T-helper 17 cell (primary cell): Measurements from ENCODE around the gene KRT8. TPM values are rescaled to one million over a fixed set of nuclear protein-coding genes. Genes with fewer than 3 reads are reported as not detected.

Experiments used
- ATAC-seq: fragments of 150-1000 bp; cut with Tn5 transposase; 2 replicates; pipeline ENCODE4 v1.10.0; 2021; ENCODE audit warnings: mild to moderate bottlenecking, moderate library complexity
- DNase-seq, 3 donors: peaks; one replicate each; pipeline versions ENCODE4 v3.0.0 to v3.0.0-alpha.2; 2020 to 2021
- H3K9me3 ChIP-seq: one replicate; pipeline ENCODE4 v1.7.0; 2013; ENCODE audit warnings: low read length, mild to moderate bottlenecking; ENCODE audit not compliant: control insufficient read depth, poor library complexity, severe bottlenecking
- H3K27ac Mint-ChIP-seq: one replicate; pipeline ENCODE4 v1.8.0; 2022; ENCODE audit warnings: mild to moderate bottlenecking, moderate library complexity, mixed read lengths
- H3K27me3 Mint-ChIP-seq: one replicate; pipeline ENCODE4 v1.8.0; 2022; ENCODE audit warnings: mixed read lengths
- H3K36me3 Mint-ChIP-seq: one replicate; pipeline ENCODE4 v1.8.0; 2022; ENCODE audit warnings: low read depth, mixed read lengths
- H3K4me1 Mint-ChIP-seq: one replicate; pipeline ENCODE4 v1.8.0; 2022; ENCODE audit warnings: mild to moderate bottlenecking, mixed read lengths
- H3K4me3 Mint-ChIP-seq: one replicate; pipeline ENCODE4 v1.8.0; 2022; ENCODE audit warnings: mild to moderate bottlenecking, moderate library complexity, mixed read lengths
- total RNA-seq, 4 donors: library from RNA in 2 of 4; stranded (reverse) in 2 of 4; gene quantifications; one replicate each; pipeline ENCODE4 v1.2.3 and lab custom pipeline; 2022 to 2026

The KRT8 gene
- total RNA-seq, 2 donors from 2014 or later = 0.67 to 3.2 TPM

DNA sequence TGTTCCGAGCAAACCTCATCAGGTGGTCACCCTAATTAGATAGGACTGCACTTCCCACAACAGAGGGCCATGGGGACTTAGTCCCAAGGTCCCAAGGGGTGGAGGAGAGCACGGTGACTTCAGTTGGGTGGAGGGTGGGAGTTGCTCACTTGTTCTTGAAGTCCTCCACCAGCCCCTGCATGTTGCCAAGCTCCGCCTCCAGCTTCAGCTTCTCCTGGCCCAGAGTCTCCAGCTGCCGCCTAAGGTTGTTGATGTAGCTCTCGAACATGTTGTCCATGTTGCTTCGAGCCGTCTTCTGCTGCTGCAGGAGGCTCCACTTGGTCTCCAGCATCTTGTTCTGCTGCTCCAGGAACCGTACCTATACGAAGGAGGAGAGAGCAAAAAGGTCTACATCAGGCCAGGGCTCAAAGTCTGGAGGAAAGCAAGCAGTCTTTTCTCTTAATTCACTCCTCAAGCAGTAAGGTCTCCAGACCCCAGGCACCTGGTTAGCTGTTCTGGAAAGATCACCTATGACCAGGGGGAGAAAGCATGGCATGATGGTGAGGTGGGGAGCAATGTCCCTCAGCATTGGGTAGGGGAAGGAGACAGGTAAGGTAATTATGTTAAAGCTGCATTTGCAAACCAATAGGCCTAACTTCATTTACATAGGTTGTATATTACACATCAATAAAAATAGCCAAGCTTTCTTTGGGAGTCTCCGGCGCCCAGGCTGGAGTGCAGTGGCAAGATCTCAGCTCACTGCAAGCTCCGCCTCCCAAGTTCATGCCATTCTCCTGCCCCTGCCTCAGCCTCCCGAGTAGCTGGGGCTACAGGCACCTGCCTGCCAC, 2.9 kb downstream of the KRT8 start:
- H3K9me3 ChIP-seq = no peaks in the 10 kb centered on the region
- Mint-ChIP-seq H3K4me3 (no peak overlapping the region), H3K27ac (no peak overlapping the region), H3K4me1 (peaks cover 10% of the 10 kb centered on the region), H3K27me3 (peaks cover 40% of the 10 kb centered on the region), H3K36me3 (peaks cover 2% of the 10 kb centered on the region)
- DNase-seq = no peak
- no peak for ATAC-seq

DNA sequence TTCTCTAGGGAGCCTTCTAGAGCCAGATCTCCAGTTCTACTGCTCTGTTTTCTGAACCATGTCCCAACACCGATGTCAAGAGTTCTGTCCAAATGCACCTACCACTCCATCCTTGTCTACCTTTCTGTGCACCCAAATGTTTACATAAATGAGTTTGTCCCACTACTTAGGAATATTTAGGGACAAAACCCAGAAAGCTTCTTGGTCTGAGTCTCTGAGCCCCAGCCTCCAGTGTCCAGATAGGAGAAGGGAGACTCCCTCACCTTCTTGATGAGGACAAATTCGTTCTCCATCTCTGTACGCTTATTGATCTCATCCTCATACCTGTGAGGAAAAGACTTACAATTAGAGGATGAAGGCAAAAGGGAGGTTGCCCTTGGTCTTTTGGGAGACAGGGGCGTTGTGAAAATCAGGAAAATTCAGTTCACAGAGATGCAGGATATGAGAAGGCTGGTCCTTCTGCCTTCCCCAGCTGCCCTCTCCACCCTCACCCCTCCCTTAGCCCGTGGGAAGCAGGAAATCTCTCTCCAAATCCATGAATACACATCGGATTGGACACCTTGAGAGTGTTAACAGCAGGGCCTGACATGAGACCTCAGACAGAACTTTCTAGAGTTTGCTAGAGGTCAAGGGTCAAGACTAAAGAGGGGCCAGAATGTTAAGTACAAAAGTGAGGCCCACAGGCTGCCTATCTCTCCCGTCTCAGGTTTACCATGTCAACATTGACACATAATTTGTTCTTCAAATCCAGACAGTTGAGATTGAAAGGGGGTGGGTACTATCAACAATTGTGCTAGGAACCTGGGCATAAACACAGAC, 3.8 kb downstream of the KRT8 start:
- peaks cover 6% of the 10 kb centered on the region for H3K4me1 Mint-ChIP-seq
- H3K36me3 Mint-ChIP-seq = peaks cover 2% of the 10 kb centered on the region
- H3K4me3 Mint-ChIP-seq = no peak overlapping the region
- ATAC-seq (no peak), DNase-seq (no peak)
- peaks cover 42% of the 10 kb centered on the region for H3K27me3 Mint-ChIP-seq
- no peak overlapping the region for H3K27ac Mint-ChIP-seq
- no peaks in the 10 kb centered on the region for H3K9me3 ChIP-seq

DNA sequence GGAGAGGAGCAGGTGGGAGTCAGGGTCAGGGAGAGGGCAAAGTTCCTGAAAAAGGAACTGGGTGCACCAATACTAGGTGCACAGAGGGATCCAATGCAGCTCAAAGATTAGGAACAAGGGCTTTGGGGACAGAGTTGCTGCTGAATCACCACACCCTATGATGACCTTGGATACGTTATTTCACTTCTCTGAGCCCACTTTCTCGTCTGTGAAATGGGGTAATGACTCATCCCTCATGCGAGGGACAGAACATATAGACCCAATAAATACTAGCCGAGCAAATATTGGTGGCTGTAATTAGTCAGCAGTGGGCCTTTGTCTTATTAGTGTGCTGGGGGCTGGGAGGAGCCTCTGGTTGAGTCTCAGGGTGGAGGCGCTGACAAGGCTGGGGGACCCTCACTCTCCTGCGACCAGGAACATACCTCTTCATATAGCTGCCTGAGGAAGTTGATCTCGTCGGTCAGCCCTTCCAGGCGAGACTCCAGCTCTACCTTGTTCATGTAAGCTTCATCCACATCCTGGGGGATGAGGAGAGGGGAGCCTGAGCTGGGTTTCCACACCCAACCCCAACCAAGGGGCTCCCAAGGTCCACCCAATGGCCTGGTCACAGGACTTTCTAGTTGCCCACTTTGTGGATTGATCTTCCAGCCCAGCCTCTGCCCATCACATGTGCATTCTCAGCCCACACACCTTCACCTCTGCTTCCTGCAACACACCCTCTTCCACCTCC, 4.5 kb downstream of the KRT8 start:
- H3K27ac Mint-ChIP-seq = no peak overlapping the region
- H3K36me3 Mint-ChIP-seq = peaks cover 2% of the 10 kb centered on the region
- ATAC-seq = no peak
- peaks cover 4% of the 10 kb centered on the region for H3K4me1 Mint-ChIP-seq
- H3K9me3 ChIP-seq = no peaks in the 10 kb centered on the region
- no peak overlapping the region for H3K4me3 Mint-ChIP-seq
- H3K27me3 Mint-ChIP-seq = peaks cover 39% of the 10 kb centered on the region
- no peak for DNase-seq

DNA sequence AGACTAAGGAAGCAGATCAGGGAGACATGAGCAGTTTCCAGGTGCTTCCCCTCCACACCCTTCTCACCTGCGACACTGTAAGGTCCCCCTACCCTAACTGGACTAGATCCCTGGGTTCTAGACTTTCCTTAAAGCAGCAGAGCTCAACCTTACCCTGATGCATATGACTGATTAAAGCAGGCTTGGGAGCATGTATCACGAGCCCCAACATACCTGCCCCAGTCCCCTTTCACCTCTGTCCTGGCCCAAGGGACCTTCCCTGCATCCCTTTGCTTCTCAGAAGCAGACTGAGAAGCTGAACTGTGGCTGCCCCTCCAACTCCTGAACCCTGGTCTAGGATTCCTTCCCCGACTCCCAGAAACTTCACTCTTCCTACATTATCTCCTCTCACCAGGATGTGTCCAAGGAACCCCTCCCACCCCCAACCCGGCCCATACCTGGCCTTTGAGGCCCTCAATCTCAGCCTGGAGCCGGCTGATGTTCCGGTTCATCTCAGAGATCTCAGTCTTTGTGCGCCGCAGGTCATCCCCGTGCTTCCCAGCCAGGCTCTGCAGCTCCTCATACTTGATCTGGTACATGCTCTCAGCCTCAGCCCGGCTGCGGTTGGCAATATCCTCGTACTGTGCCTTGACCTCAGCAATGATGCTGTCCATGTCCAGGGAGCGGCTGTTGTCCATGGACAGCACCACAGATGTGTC, 5.4 kb downstream of the KRT8 start:
- Mint-ChIP-seq H3K4me3 (no peak overlapping the region), H3K27ac (no peak overlapping the region), H3K4me1 (peaks cover 4% of the 10 kb centered on the region), H3K27me3 (peaks cover 39% of the 10 kb centered on the region), H3K36me3 (peaks cover 2% of the 10 kb centered on the region)
- no peak for DNase-seq
- H3K9me3 ChIP-seq = no peaks in the 10 kb centered on the region
- no peak for ATAC-seq

DNA sequence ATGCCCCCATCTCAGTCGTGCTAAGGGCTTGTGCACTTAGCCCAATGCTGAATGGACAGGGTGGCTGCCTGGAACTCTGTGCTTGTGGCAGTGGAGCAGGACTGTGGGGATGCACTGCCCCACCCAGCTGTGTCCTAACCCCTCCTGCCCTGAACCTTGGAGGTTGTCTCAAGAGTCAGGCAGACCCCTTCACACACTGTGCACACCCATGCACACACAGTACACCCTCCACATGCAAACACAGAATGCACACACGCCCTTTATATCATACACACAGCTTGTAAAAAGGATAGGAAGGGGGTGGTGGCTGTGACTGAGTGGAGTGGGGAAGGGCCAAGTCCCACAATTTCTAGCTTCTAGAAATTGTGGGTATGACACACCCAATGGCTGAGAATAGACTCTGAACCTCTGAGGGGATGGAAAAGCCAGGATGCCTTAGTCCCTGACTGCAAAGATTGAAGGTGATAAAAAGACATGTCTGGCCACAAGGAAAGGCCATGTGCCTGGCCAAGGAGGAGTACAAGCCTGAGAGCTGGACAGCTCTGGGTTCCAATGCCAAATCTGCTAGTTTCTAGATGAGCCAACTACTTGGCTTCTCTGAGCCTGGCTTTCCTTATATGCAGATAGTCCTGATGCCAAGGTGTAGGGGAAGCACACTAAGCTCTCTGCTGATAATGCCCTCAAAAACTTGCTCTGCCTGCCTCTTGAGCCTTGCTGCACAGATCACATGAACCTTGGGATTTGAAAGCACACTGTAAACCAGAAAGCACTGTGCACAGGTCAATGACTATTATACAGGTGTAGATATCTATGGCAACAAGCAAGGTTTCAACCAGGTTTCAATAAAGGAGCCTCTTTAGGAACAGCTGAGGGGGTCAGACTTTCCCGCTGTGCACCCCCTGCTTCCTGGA, 8.4 kb downstream of the KRT8 start:
- ATAC-seq (no peak), DNase-seq (no peak)
- peaks cover 33% of the 10 kb centered on the region for H3K27me3 Mint-ChIP-seq
- H3K4me1 Mint-ChIP-seq = no peaks in the 10 kb centered on the region
- no peak overlapping the region for H3K4me3 Mint-ChIP-seq
- H3K9me3 ChIP-seq = no peaks in the 10 kb centered on the region
- H3K27ac Mint-ChIP-seq = no peak overlapping the region
- peaks cover 4% of the 10 kb centered on the region for H3K36me3 Mint-ChIP-seq

DNA sequence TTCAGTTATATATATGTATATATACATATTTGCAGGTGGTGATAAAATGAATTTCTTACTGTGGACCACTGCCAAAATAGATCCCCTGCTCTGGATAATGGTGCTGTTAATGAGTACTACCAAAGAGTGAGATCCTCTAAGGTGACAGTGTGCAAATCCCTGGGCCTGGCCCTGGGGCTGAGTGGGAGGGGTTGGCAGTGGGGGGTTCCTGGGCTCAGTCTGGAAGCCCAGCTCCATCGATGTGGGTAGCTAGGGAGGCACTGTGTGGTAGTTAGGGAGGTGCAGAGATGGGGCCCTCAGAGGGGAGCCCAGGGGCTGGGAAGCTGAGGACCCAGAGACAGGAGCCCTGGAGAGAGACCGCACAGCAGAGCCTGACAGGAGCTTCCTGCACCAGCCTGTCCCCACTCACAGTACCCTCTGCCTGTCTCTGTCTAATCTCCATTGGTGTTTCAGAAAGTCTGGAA, 9.1 kb downstream of the KRT8 start:
- H3K4me3 Mint-ChIP-seq = no peak overlapping the region
- H3K27ac Mint-ChIP-seq = no peak overlapping the region
- no peaks in the 10 kb centered on the region for H3K4me1 Mint-ChIP-seq
- ATAC-seq = no peak
- DNase-seq = no peak
- peaks cover 30% of the 10 kb centered on the region for H3K27me3 Mint-ChIP-seq
- H3K36me3 Mint-ChIP-seq = peaks cover 3% of the 10 kb centered on the region
- no peaks in the 10 kb centered on the region for H3K9me3 ChIP-seq

DNA sequence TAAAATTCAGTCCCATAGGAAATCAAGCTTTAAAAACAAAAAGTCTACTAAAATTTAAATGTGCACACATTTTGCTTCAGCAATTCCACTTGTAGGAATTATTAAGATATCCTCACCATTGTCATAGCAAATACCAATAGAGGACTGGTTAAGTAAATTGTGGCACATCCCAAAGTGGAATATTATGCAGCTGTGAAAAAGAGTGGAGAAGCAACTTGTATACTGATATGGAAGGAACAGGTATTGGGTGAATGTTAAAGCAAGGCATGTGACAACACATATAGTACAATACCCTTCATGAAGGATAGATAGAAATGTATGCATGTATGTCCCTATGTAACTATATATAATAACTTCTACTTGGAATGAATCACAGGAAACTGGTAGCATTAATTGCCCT, 11.9 kb downstream of the KRT8 start:
- H3K4me3 Mint-ChIP-seq = no peak overlapping the region
- H3K27ac Mint-ChIP-seq = no peak overlapping the region
- peaks cover 4% of the 10 kb centered on the region for H3K36me3 Mint-ChIP-seq
- no peaks in the 10 kb centered on the region for H3K9me3 ChIP-seq
- no peak for ATAC-seq
- H3K27me3 Mint-ChIP-seq = peaks cover 30% of the 10 kb centered on the region
- H3K4me1 Mint-ChIP-seq = no peaks in the 10 kb centered on the region
- no peak for DNase-seq

DNA sequence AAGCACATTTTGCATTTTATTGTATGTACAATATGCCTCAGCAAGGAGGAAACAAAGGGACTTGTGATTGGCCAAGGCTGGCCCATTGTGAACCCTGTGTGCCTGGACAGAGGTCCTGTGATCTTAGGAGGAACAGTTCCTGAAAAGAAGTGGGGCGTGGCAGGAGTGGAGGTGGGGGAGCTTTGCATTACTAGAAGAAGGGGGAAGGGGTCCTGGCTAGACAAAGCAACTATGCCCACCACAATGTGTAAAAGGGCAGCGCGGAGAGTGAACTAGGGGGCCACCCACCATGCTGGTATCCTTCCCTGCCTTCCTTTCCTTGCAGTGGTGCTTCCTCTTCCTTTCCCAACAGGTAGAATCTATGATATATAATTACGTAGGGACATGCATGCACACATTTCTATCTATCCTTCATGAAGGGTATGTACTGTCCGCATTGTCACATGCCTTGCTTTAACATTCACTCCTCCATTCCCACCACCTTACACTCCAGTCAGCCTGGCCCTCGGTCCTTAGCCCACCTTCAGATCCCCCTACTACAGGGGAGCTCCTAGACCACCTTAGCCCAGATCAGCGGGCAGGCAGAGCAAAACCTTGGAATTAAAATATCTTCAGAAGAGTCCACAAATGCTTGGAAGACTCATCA, 12.5 kb downstream of the KRT8 start:
- peaks cover 4% of the 10 kb centered on the region for H3K36me3 Mint-ChIP-seq
- no peak overlapping the region for H3K27ac Mint-ChIP-seq
- H3K4me3 Mint-ChIP-seq = no peak overlapping the region
- H3K4me1 Mint-ChIP-seq = no peaks in the 10 kb centered on the region
- H3K9me3 ChIP-seq = no peaks in the 10 kb centered on the region
- no peak for ATAC-seq
- DNase-seq = no peak
- peaks cover 27% of the 10 kb centered on the region for H3K27me3 Mint-ChIP-seq

DNA sequence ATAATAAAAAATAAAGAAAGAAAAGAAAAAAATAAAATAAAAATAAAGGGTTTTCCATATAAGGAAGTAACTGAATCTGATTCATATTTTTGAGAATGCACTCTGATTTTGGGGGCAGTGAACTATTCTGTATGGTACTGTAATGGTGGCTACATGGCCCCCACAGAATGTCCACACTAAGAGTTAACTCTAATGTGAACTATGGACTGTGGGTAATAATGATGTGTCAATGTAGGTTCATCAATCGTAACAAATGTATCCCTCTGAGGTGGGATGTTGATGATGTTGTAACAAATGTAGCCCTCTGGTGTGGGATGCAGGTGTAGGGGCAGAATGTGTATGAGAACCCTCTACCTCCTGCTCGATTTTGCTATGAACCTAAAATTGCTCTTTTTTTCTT, 13.8 kb downstream of the KRT8 start:
- Mint-ChIP-seq H3K36me3 (peaks cover 4% of the 10 kb centered on the region), H3K4me1 (no peaks in the 10 kb centered on the region), H3K4me3 (no peak overlapping the region), H3K27ac (no peak overlapping the region), H3K27me3 (peaks cover 21% of the 10 kb centered on the region)
- DNase-seq (no peak), ATAC-seq (no peak)
- H3K9me3 ChIP-seq = no peaks in the 10 kb centered on the region

DNA sequence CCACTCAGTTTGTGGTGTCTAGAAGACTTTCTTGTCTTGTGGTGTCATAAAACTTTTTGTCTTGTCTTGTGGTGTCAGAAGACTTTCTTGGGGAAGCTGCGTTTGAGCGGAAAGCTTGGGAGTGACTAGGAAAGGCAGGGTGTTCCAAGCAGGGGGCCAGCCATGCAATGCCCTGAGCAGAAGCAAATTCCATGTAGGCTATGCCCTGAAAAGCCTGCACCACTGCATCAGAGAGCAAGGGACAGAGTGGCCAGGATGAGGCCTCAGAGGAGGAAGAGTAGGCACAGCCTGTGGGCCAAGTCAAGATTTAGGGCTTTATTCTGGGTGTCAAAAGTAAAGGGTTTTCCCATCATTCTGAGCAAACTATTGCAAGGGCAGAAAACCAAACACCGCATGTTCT, 14.5 kb downstream of the KRT8 start:
- H3K9me3 ChIP-seq = no peaks in the 10 kb centered on the region
- Mint-ChIP-seq H3K27ac (no peak overlapping the region), H3K27me3 (peaks cover 19% of the 10 kb centered on the region), H3K4me1 (no peaks in the 10 kb centered on the region), H3K36me3 (peaks cover 4% of the 10 kb centered on the region), H3K4me3 (no peak overlapping the region)
- ATAC-seq = no peak
- no peak for DNase-seq

DNA sequence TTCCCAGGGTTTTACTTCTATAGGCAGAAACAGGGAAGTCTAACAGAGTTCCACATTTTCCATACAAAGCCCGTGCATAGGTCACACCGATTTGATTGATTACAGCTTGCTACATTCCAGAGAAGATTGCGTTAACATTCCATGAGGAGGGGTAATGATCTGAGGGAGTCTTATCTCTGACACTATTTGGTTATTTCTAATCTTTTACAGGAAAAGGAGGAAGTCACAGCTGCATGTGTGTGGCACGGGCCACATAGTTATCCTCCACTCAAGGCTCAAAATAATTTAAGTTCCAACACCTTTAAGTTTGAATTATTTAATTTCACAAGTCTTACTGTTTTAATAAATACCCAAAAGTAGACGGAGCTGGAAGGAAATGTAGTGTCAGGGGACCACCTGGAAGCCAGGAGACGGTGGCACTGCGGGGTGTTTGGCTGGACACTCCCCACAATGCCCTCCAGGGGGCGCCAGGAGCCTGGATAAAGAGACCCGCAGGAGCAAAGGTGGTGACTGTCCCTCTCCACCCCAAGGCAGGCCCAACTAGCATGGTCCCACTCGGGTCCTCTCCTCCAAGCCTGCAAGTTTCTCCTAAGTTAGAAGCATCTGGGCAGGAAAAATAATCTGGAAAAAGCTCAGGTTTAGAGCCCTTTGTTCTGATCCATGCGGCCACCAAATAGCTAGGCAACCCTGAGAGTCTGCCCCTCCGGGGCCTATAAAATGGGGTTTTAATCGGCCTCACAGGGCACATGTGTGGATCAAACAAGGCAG, 20.2 kb downstream of the KRT8 start:
- H3K9me3 ChIP-seq = no peaks in the 10 kb centered on the region
- H3K4me3 Mint-ChIP-seq = no peak overlapping the region
- DNase-seq = peak; percentile 58 to 76 (median 62)
- peak overlapping the region; percentile 24 for H3K27ac Mint-ChIP-seq
- H3K27me3 Mint-ChIP-seq = peaks cover 23% of the 10 kb centered on the region
- peak; percentile 84 for ATAC-seq
- H3K4me1 Mint-ChIP-seq = peaks cover 9% of the 10 kb centered on the region
- no peaks in the 10 kb centered on the region for H3K36me3 Mint-ChIP-seq
